Activated CD4-positive, alpha-beta T cell treated with anti-CD3 and anti-CD28 coated beads, Interleukin-2, amount 50 U/mL, for 48 hours (primary cell): ENCODE measurements around the gene ADCY3.

Experiments
- DNase-seq, 2 experiments: peaks; one replicate each; pipeline ENCODE4 v3.0.0-alpha.2; 2020

ADCY3 gene

DNA sequence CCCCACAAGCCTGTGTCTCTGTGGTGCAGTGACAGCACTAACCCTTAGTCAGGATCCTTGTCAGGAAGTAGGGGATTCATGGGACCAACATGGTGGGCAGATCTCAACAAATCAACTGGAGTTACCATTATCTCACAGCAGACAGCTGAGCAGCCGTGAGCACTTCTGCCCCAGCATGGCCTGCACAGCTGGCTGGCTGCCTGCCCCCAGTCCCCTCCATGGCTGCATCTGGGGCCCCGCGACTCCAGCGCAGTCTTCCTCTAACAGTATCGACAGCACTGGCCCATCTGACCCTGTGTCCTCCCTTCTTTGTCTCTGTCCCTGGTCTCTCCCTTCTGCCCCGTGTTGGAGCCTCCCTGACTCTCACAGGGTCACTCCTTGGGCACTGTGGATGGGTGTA lies 4.7 kb upstream of the ADCY3 start:
- DNase-seq: no peak

DNA sequence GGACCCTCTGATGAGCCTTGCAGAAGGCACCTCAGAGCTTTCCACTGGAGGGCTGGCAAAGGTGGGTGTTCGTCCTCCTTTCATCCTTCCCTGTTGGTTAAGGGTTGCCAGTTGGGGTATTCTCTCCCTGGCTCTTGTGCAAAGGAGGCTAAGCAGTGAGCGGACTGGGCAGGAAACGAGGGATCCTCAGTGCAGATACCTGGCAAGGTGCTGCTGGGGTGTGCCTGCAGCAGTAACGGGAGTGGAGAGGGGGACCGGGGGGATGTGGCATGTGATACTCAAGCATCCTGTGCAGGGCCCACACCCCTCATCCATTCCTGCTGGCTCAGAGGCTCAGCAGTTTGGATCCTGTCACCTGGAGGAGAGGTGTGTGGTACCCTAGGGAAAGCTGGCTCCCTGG lies 4.2 kb upstream of the ADCY3 start:
- no peak for DNase-seq

DNA sequence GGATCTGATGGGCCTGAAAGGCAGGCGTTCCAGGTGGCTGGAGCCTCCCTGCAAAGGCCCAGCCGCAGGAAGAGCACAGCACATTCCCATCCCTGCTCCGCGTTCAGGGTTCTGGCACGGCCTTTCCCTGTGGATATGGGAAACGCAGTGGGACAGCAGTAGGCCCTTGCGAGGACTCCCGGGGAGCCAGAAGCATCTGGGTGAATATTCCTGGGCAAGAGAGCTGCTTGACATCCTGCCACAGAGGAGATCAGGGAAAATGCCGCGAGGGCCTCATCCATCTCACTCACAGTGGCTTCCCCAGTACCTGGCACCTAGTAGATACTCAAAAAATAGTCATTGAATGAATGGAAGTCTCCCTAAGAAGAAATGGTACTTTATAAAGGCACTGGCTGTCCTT lies 3.1 kb upstream of the ADCY3 start:
- no peak for DNase-seq

DNA sequence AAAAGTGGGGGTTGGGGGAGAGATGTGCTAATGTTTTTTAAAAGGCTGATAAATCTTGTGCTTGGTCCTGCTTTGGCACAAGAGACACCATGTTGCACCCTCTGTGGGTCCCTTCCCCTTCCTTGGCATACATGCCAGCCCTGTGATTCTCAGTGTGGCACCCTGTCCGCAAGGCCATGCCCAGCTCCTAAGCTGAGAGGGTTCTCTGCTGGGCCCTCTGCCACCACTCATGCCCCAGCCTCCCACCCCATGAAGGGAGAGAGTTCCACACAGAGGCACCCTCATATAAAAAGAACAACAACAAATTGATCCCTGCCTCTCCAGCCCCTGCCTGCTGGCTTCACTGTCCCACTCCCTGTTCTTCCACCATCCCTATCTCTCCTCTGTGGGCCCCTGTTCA lies 2.5 kb upstream of the ADCY3 start:
- DNase-seq: no peak

DNA sequence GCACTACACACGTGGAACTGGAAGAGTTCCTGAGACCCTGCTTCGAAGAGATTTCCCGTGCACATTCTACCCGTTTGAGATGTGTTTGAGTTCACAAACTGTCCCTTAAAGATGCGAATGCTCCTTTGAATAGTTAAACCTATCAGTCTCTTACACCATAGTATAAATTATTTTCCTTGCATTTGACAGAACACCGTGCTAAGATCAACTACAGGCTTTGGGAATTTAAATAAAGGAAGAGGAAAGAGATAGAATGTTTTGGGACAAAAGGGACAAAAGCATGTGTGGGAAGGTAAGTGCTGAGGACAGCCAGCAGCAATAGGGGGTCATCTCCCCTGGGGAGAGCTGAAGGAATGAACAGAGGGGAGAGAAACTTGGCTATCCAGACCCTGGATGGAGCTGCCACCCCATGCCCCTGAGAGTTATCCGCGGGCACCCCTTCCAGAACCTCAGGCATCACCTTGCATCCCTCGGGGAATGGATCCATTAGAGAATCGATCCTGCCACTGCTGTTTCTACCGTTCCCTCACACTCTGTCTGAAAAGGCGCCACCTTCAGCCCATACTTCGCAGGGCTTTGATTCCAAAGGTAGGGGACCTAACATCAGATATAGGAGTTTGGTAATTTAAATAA lies 888 bp upstream of the ADCY3 start:
- DNase-seq: peak; percentile 19 to 40

DNA sequence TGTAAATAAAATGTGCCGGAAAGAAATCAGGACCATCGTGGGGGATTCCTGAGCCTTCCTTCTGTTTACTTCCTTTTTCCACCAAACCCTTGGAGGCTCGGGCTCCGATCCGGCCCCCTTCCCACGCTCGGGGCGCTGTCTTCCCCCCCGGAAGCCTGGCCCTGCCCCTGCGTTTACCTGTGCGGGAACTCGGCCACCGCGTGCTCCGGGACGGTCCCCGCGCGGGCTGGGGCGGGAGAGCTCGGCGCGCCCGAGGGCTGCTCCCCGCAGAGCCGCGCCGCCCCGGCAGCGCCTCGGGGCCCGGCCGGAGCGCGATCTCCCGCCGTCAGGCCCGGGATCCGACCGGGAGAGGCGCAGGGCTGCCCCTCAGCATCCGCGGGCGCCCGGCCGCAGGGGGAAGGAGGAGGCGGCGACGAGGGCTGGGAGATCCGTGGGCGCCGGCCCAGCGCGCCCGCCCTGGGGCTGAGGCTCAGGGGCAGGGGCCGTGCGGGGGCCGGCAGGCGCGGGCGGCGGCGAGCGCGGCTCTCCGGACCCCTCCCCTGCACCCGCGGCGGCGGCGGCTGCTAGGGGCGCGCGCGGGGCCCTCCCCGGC lies 435 bp downstream of the ADCY3 start:
- peak; percentile 48 to 52 for DNase-seq

DNA sequence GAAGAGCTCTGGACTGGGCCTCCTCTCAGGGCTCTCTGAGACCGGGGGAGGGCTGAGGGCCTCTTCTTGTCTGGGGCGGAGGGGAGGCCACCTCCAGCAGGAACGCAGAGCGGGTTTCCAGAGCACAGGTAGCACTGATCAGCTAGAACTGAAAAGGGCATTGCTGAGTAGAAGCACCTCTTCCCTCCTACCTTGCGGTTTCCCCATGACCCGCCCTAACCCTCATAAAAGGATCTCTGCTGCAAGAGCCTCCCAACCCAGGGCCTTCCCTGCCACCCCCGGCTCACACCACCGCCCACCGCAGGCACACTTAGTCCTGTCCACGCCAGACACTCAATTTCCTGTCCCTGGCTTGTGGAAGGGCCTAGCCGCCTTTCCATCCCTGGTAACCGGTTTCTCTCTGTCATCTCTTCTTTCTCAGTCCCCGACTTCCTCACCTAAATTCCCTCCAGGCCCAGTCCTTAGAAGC lies 966 bp downstream of the ADCY3 start:
- peak; percentile 64 to 73 for DNase-seq

DNA sequence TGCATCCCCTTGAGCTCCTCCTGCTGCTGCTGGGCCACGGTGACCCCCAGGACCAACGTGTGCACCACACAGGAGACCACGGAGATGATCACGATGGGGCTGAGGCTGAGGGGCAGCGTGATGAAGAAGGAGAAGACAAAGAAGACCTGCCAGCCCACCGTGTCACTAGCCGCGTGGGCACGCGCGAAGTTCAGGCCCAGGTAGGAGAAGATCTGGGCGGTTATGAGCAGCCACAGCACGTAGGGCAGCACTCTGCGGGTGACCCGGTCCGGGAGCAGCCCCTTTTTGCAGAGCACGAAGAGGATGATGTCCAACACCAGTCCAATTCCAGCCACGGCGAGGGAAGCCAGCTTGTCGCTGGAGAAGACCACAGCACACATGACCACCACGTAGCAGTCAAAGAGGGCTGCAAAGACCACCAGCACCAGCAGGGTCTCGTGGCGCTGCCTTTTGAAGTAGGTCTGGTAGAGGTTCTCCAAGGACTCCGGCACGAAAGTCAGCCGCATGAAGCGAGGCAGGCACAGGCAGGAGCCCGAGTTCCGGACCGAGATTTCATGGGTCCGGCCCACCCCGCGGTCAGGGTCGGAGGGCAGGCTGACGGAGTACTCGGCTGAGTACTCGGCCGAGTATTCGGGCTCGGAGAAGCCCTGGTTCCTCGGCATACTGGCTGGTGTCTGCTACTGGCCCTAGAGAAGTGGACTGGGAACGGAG lies 1.6 kb downstream of the ADCY3 start:
- no peak for DNase-seq

DNA sequence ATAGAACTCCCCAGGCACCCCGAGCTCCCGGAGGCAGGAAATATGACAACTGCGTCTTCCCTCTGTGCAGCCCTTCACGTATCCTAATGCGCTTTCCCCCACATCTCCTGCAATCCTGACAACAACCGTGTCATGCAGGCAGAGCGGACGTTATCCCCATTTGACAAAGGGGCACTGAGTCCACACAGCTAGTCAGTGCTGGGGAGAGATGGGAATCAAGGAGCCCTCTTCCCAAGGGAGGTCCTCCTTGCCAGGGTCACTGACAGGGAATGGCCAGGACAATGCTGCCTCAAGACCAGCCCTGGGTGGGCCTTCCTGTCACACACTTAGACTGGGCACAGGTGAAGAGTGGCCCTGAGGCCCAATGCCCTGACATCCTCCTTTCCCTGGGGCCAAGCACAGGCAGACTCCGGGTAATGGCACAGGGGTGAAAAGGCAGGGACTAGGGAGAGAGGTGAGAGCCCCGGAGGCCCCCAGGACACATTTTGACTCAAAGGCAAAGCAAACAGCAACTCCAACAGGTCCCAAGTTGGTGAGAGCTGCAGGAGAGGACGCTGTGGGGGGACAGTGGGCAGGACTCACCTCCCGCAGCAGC lies 2.2 kb downstream of the ADCY3 start:
- no peak for DNase-seq

DNA sequence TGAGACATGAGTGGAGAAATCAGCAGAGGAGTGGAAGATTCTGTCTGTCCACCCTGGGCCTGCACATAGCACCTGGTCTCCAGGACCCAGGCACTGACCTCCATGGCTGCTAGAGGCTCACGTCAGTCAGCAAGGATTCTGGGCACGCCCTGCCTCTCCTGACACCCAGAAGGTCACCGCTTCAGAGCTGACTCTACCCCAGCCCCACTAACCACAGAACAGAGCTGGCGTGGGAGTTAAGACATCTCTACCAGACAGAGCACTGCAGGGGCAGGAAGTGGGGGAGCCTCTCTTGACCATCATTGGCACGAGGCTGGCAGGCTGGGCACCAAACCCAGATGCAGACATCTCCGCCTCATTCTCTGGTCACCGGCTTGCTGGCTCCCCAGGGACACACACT lies 3.0 kb downstream of the ADCY3 start:
- peak; percentile 40 to 54 for DNase-seq

DNA sequence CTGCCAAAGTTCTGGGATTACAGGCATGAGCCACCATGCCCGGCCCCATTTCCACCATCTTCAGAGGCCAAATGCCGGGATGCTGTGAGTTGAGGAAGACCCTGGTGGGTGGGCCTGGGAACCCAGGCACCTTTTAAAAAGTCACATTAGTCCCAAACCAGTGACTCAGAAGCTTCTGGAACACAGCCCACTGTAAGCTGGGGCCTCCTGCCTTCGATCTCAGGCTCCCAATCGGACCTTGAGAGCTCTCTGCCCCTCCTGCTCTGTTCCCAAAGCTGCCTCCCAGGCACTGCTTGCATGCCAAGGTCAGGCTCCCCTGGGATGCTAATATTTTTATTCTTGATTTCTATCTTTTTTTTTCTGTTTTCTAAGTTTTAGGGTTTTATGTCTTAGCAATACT lies 4.2 kb downstream of the ADCY3 start:
- no peak for DNase-seq

DNA sequence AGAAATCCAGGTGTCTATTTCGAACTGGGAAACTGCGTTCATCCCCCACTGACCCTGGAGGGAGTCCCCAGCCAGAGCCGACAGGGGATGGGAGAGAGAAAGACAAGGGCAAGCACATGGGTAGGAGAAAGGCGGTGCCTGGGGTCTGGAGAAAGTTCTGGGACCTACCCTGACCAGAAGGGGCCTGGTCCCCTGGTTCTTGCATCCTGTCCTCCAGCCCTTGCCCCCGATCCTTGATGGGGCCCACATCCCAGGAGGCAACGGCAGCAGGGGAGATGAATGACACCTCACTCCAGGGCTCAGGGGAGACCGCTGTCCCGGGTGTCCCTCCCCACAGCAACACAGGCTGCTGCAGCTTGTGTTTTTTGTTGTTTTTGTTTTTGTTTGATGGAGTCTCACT lies 4.9 kb downstream of the ADCY3 start:
- DNase-seq: no peak

DNA sequence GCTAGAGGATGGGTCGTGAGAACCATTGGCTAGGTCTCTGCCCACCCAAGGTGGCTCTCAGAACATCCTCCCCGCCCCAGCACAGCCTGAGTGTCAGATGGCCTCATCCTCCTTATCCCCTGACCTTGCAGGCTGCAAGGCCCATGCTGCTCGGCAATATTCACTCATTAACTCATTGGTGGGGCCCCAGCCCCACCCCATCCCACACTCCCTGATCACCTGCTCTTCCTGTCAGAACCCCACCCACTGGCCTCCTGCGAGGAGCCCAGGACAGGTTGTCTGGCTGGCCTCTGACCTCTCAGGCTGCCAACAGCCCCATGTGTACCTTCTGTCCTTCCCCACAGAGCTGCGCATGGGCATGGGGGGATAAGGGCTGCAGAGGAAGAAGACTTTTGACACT lies 5.3 kb downstream of the ADCY3 start:
- no peak for DNase-seq

DNA sequence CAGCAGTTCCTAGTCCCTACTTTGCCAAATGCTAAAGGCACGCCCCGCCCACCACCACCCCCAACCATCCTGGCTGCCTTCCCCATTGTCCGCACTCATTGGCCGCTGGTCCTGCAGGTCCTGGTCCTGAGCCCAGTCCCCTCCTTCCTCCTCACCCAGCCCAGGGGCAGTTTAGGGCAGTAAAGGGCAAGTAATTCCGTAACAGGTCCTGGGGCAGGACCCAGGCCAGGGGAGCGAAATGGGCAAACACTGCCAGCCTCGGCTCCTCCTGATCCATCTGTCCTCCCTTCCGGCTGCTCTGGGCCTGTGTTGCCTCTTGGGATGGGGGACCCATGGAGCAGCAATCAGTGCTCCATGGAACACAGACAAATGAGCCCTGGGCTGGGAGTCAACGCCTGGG lies 6.1 kb downstream of the ADCY3 start:
- no peak for DNase-seq

DNA sequence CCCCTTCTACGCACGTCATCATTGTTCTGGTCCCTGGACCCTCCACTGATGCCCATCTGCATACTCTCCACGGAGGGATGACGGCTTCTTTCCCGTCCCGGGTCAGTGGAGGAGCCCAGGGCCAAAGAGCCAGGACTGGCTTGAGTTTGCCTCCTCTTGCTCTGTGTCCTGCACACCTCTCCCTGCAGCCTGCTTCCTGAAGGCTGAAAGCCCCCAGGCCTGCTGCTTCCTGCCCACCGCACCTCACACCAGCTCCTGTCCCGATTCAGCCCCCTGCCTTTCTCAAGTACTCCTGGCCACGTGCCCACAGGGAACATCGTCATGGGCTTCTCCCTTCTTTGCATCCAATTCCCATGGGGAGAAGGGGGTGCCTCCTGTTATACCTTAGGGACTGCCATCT lies 7.1 kb downstream of the ADCY3 start:
- DNase-seq: no peak

DNA sequence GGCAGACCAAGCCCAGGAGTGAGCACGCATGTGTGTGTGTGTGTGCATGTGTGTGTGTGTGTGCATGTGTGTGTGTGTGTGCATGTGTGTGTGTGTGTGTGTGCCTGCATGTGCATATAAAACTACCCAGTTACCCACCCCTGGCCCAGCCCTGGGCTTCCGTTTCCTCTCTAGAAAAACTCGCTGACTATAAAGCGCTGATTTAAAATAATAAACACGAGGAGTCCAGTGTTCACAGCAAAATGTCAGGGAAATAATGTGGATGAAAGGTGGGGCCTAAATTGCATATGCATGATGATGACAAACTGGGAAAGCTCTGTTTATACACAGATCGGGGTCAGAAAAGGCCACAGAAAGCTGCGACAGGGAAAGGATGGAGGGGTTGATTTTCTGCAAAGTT lies 7.5 kb downstream of the ADCY3 start:
- no peak for DNase-seq

DNA sequence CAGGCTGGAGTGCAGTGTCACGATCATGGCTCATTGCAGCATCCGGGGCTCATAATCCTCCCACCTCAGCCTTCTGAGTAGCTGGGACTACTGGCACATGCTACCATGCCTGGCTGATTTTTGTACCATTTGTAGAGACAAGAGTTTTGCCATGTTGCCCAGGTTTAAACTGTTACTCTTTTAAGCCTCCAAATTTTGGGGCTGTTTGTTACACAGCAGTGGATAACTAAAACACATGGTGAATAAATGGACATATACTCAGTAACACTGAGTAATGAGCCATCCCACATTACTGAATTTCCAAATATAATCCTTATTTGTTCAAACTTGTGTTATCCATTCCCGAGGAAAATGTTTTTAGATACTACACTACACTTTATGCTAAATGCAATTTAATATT lies 9.8 kb downstream of the ADCY3 start:
- no peak for DNase-seq

DNA sequence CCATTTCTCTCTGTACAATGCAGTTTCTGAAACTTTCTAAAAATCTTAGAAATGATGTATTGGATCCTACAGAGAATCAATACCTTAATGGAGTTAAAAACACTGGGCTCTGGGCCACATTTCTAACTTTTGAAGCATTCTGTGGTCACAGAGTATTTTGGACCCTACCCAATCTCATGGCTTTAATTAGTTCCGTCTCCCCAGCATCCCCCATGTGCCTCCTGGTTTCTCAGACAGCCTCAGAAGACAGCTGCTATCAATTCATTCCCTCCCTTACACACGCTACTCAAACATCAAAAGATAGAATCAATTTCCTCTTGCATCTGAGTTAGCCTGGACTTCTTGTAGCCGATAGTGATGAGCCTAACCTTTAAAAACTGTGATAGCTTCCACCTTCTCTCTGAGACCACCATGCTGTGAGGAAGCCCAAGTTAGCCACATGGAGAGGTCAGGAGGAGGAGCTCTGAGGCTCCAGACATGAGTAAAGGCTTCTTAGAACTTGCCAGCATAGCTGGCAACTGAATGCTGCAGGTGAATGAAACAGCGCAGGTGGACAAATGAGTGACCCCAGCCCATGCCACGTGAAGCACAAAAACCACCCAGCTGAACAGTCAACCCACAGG lies 10.4 kb downstream of the ADCY3 start:
- DNase-seq: no peak

DNA sequence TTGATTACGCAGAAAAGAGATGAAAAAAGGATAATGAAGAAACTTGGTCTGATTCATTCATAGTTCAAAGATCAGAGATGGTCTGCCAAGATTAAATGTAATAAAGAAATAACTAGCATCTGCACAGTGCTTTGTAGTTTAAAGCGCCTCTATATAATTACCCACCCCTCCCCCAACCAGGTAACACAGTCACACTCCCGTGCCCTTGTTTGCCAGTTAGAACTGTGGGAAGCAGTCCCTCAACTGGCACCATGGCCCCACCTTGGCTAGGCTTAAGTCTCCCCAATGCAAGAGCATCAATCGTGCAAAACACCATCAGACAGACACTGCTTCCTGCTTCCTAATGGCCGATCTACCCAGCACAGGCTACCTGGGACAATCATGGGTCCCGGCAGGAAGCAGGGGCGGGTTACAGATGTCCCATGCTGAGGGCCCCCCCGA lies 11.6 kb downstream of the ADCY3 start:
- no peak for DNase-seq

DNA sequence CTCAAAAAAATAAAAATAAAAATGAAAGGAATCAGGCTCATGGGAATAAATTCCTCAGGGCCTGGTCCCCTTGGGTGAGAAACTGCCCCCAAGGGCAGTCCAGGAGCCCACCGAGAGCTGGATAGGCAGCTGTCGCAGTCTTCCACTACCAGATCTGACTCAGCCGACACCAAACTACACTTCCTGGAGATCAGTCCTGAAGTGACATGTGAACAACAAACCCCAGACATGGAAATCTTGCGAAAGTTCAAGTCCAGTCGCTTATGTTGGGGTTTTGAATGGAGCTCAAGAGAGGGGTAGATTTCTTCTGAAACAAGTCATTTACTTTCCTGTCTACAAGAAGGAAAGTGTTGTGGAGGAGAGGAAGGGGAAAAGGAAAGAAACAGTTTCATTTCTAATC lies 12.9 kb downstream of the ADCY3 start:
- DNase-seq: no peak

DNA sequence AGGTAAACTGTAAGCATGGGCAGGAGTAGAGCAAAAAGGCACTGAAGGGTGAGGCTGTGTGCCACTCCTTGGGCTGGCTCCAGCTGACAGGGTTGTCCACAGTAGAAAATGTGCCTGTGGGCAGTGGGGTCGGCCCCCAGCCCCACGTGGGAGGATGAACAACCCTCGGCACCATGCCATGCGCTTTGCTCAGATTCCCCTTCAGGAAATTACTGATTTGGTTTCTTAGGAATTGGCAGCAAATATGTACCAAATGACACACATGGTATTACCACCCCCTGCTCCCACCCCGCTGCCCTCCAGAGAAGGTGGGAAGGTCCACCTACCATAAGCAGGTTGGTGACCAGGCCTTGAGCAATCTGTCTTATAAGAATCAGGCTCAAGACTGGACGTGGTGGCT lies 13.6 kb downstream of the ADCY3 start:
- DNase-seq: no peak

DNA sequence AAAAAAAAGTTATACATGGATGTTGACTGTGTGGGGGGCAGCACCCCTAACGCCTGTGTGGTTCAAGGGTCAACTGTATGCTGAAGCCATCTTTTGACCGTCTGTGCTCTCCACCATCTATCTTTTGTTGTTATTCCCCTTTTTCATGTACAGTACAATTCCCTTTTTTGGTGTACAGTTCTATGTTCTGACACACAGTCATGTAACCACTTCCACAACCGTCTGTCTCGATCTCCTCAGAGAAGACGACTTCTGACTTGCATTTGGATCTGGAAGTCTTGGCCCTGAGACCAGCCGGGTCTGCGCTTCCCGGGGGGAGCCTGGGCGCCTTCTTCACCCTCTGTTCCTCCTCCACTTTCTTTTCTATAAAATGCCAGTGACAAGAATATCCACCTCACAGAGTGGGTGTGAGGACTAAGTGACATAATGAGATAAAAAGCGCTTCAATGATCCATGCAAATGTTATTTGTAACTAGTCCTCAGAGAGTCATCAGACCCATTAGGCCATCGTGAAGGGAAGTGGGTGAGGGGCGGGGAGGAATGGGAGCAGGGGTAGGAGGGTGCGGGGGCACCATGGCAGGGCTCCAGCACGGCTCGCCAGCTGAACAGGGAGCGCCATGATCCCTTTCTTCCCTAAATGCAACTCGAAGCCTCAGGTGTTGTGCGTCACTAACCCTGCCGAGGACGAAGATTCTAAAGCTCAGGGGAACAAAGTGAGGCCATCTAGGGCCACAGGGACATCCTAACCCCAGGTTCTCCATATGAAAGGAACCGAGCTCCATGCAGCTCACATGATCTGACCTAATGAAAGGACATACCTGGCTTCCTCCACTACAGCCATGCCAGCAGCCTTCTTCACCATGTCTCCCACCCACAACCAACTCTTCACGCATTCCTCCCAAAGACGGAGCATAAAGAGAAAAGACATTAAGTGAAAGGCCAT lies 16.6 kb downstream of the ADCY3 start:
- no peak for DNase-seq
